Left ventricle myocardium inferior (tissue), 1 donor: ENCODE data around the gene SPG21. TPM values are rescaled to one million over a fixed set of nuclear protein-coding genes. Genes with fewer than 3 reads are reported as not detected.

Experiments
- DNase-seq: peaks from one replicate; pipeline ENCODE4 v3.0.0-alpha.2; 2020
- H3K27ac ChIP-seq: fragments of 200-600 bp; replicated peaks from 2 replicates; pipeline ENCODE4 v1.8.0; 2021
- H3K27me3 ChIP-seq: fragments of 200-600 bp; 2 replicates; pipeline ENCODE4 v1.8.0; 2021; ENCODE audit warnings: low read depth
- H3K36me3 ChIP-seq: fragments of 200-600 bp; 2 replicates; pipeline ENCODE4 v1.8.0; 2021
- H3K4me1 ChIP-seq: fragments of 200-600 bp; 2 replicates; pipeline ENCODE4 v1.8.0; 2021
- H3K4me3 ChIP-seq: fragments of 200-600 bp; 2 replicates; pipeline ENCODE4 v1.8.0; 2021; ENCODE audit warnings: mild to moderate bottlenecking, moderate library complexity
- H3K9me3 ChIP-seq: fragments of 200-600 bp; replicated peaks from 2 replicates; pipeline ENCODE4 v1.8.0; 2021
- intact Hi-C: fragments of 100-400 bp; cut with micrococcal nuclease; formaldehyde crosslinking; loops from one replicate; pipeline ENCODE4 v1.11.0; 2022
- total RNA-seq: library from RNA; stranded (reverse); fragmentation: NEBNext Ultra II Directional; extraction: Animal tissue kit (Norgen Biotek cat#: 25700); gene quantifications from one replicate; pipeline ENCODE4 v1.2.1, GENCODE V29; 2021
- TF ChIP-seq, protein P1 (sequence below): fragments of 200-600 bp; IDR thresholded peaks from 2 replicates; pipeline ENCODE4 v1.8.0; 2021; ENCODE audit warnings: antibody characterized with exemption, mild to moderate bottlenecking, borderline replicate concordance
- donor health status: DM: no; HTN: yes; CAD: no; lungs with severe emphysema.

SPG21 gene
- total RNA-seq, 1 donor from 2014 or later, result 47.2 TPM

DNA sequence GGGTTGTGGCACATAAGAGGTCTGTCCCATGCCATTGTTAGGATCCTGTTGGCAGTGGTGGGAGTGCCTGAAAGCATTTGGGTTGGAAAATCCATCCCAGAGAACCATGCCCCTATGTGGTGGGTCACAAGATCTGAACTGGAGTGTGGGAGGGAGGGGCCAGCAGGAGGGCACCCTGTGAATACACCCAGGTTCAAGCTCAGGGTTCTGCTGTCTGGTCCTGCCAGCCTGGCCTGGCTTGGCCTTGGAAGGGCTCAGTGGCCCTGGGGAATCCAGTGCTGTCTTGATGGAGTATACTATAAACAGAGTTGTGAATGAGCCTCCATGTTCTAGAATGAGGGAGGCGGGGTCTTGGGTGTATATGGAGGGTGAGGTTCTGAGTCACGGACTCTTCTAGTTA is 66.2 kb downstream of the SPG21 start:
- intact Hi-C loops, result no loop called here
- TF ChIP-seq, protein P1, sequence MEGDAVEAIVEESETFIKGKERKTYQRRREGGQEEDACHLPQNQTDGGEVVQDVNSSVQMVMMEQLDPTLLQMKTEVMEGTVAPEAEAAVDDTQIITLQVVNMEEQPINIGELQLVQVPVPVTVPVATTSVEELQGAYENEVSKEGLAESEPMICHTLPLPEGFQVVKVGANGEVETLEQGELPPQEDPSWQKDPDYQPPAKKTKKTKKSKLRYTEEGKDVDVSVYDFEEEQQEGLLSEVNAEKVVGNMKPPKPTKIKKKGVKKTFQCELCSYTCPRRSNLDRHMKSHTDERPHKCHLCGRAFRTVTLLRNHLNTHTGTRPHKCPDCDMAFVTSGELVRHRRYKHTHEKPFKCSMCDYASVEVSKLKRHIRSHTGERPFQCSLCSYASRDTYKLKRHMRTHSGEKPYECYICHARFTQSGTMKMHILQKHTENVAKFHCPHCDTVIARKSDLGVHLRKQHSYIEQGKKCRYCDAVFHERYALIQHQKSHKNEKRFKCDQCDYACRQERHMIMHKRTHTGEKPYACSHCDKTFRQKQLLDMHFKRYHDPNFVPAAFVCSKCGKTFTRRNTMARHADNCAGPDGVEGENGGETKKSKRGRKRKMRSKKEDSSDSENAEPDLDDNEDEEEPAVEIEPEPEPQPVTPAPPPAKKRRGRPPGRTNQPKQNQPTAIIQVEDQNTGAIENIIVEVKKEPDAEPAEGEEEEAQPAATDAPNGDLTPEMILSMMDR, result no peak

GRCh38 chr15:64921711-64922110 is 68.0 kb downstream of the SPG21 start:
- H3K27ac ChIP-seq, result no peak overlapping the region

More for the DNA sequence above, 66.2 kb downstream of the SPG21 start:
- Histone ChIP-seq H3K27ac (no peak overlapping the region), H3K36me3 (no peaks in the 10 kb centered on the region), H3K4me3 (no peak overlapping the region), H3K27me3 (no peaks in the 10 kb centered on the region), H3K9me3 (no peaks in the 10 kb centered on the region), H3K4me1 (peaks cover 3% of the 10 kb centered on the region)
- DNase-seq, result no peak

GRCh38 chr15:64919721-64920120 is 70.0 kb downstream of the SPG21 start:
- TF ChIP-seq, protein P1, result no peak
- no peak for DNase-seq
- Histone ChIP-seq H3K27me3 (no peaks in the 10 kb centered on the region), H3K36me3 (no peaks in the 10 kb centered on the region), H3K4me1 (peaks cover 2% of the 10 kb centered on the region), H3K9me3 (no peaks in the 10 kb centered on the region), H3K27ac (no peak overlapping the region), H3K4me3 (no peak overlapping the region)
- intact Hi-C loops, result no loop called here

More at GRCh38 chr15:64921711-64922110, 68.0 kb downstream of the SPG21 start:
- no peak for DNase-seq
- no peaks in the 10 kb centered on the region for H3K36me3 ChIP-seq
- H3K9me3 ChIP-seq, result no peaks in the 10 kb centered on the region
- TF ChIP-seq, protein P1, result no peak
- H3K27me3 ChIP-seq, result no peaks in the 10 kb centered on the region
- intact Hi-C loops, result no loop called here
- peaks cover 2% of the 10 kb centered on the region for H3K4me1 ChIP-seq
- H3K4me3 ChIP-seq, result no peak overlapping the region

DNA sequence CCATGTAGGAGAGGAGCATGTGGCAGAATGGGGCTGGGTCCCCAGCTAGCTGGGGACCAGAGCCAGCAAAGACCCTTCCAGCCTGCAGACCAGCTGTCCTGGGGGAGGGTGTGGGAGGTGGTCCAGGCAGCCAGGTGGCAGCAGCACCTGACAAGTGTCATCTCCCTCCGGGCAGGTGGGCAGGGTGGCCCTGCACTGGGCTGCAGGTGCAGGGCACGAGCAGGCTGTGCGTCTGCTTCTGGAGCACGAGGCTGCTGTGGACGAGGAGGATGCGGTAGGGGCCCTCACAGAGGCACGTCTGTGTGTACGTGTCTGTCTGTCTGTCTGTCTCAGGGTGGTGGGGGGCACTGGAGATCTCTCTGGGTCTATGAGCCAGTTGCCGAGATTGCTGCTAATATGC is 72.5 kb downstream of the SPG21 start:
- no peak overlapping the region for H3K27ac ChIP-seq
- DNase-seq, result no peak
- H3K4me1 ChIP-seq, result peaks cover 7% of the 10 kb centered on the region
- TF ChIP-seq, protein P1, result no peak
- H3K9me3 ChIP-seq, result no peaks in the 10 kb centered on the region
- no peaks in the 10 kb centered on the region for H3K36me3 ChIP-seq
- no peaks in the 10 kb centered on the region for H3K27me3 ChIP-seq
- intact Hi-C loops, result no loop called here
- H3K4me3 ChIP-seq, result no peak overlapping the region

DNA sequence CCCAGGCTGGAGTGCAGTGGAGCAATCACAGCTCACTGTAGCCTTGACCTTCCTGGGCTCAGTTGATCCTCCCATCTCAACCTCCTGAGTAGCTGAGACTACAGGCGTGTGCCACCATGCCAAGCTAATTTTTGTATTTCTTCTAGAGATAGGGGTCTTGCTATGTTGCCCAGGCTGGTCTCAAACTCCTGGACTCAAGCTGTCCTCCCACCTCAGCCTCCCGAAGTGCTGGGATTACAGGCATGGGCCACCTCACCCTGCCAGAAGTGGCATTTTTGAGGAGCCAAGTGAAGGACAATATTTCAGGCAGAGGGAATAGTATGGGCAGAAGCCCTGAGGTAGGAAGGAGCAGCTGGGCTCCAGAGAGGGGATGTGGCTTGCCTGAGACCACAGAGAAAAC is 73.3 kb downstream of the SPG21 start:
- Histone ChIP-seq H3K4me3 (no peak overlapping the region), H3K27me3 (peaks cover 2% of the 10 kb centered on the region), H3K4me1 (peaks cover 13% of the 10 kb centered on the region), H3K27ac (no peak overlapping the region), H3K36me3 (no peaks in the 10 kb centered on the region), H3K9me3 (no peaks in the 10 kb centered on the region)
- TF ChIP-seq, protein P1, result no peak
- intact Hi-C loops, result no loop called here
- no peak for DNase-seq
